ENCODE data around the gene SKIC2. TPM values are rescaled to one million over a fixed set of nuclear protein-coding genes. Genes with fewer than 3 reads are reported as not detected.

Gene SKIC2
- total RNA-seq, 4 donors from 2014 or later: 11.5 to 58.8 (median 35.6) TPM

GRCh38 chr6:31965700-31966099, 6.7 kb downstream of the SKIC2 start:
- no peaks in the 10 kb centered on the region for H3K27me3 ChIP-seq
- no peak overlapping the region for H3K4me3 ChIP-seq
- intact Hi-C loops (cut with DNase I; ENCODE audit: low total_unique reads): no loop called here
- H3K27ac ChIP-seq: no peak overlapping the region
- DNase-seq: no peak
- no peaks in the 10 kb centered on the region for H3K36me3 ChIP-seq
- H3K9me3 ChIP-seq: no peaks in the 10 kb centered on the region
- TF ChIP-seq POLR2A (IDR thresholded peaks at IDR 0.05) (no peak), CTCF (IDR thresholded peaks at IDR 0.05) (no peak)
- H3K4me1 ChIP-seq: no peaks in the 10 kb centered on the region

- peaks cover 0 to 5% of the 10 kb centered on the region in 2 donors for H3K4me1 ChIP-seq
- no peaks in the 10 kb centered on the region for H3K9me3 ChIP-seq
- no peaks in the 10 kb centered on the region for H3K36me3 ChIP-seq
- no peak for TF ChIP-seq CTCF (IDR thresholded peaks at IDR 0.05)
- no peak for TF ChIP-seq POLR2A (IDR thresholded peaks at IDR 0.05)
- no peak overlapping the region for H3K4me3 ChIP-seq
- no peak overlapping the region for H3K27ac ChIP-seq
- DNase-seq: no peak
- no peaks in the 10 kb centered on the region for H3K27me3 ChIP-seq
- intact Hi-C loops (cut with DNase I; ENCODE audit: low total_unique reads): no loop called here
Measured at GRCh38 chr6:31966506-31966905, 7.5 kb downstream of the SKIC2 start.

- no peaks in the 10 kb centered on the region for H3K36me3 ChIP-seq
- H3K27me3 ChIP-seq: no peaks in the 10 kb centered on the region
Measured at GRCh38 chr6:31966997-31967925, 8.3 kb downstream of the SKIC2 start.

GRCh38 chr6:31967926-31968320, 8.9 kb downstream of the SKIC2 start:
- no peak for TF ChIP-seq POLR2A (IDR thresholded peaks at IDR 0.05)
- no peak for TF ChIP-seq CTCF (IDR thresholded peaks at IDR 0.05)
- Histone ChIP-seq H3K27me3 (no peaks in the 10 kb centered on the region), H3K36me3 (no peaks in the 10 kb centered on the region), H3K4me3 (no peak overlapping the region), H3K27ac (no peak overlapping the region), H3K9me3 (no peaks in the 10 kb centered on the region), H3K4me1 (peaks cover 0 to 5% of the 10 kb centered on the region in 2 donors)
- DNase-seq: no peak
- intact Hi-C loops (cut with DNase I; ENCODE audit: low total_unique reads): no loop called here

More at GRCh38 chr6:31966997-31967925, 8.3 kb downstream of the SKIC2 start:
- no peak overlapping the region for H3K4me3 ChIP-seq
- no peak for TF ChIP-seq POLR2A (IDR thresholded peaks at IDR 0.05)
- no peak for TF ChIP-seq CTCF (IDR thresholded peaks at IDR 0.05)
- H3K27ac ChIP-seq: no peak overlapping the region
- DNase-seq: no peak
- peaks cover 0 to 5% of the 10 kb centered on the region in 2 donors for H3K4me1 ChIP-seq
- no peaks in the 10 kb centered on the region for H3K9me3 ChIP-seq
- intact Hi-C loops (cut with DNase I; ENCODE audit: low total_unique reads): no loop called here

GRCh38 chr6:31968326-31968725, 9.4 kb downstream of the SKIC2 start:
- no peak for DNase-seq
- Histone ChIP-seq H3K9me3 (no peaks in the 10 kb centered on the region), H3K4me1 (peaks cover 0 to 5% of the 10 kb centered on the region in 2 donors), H3K27me3 (no peaks in the 10 kb centered on the region), H3K27ac (no peak overlapping the region), H3K4me3 (no peak overlapping the region), H3K36me3 (no peaks in the 10 kb centered on the region)
- intact Hi-C loops (cut with DNase I; ENCODE audit: low total_unique reads): no loop called here
- no peak for TF ChIP-seq POLR2A (IDR thresholded peaks at IDR 0.05)
